GM19035 (cell line): ENCODE measurements around the gene VCP.

Experiments used
- ATAC-seq: cut with Tn5 transposase; IDR thresholded peaks from one replicate; pipeline ENCODE4 v1.9.1; 2021; ENCODE audit not compliant: unreplicated experiment

VCP gene

DNA sequence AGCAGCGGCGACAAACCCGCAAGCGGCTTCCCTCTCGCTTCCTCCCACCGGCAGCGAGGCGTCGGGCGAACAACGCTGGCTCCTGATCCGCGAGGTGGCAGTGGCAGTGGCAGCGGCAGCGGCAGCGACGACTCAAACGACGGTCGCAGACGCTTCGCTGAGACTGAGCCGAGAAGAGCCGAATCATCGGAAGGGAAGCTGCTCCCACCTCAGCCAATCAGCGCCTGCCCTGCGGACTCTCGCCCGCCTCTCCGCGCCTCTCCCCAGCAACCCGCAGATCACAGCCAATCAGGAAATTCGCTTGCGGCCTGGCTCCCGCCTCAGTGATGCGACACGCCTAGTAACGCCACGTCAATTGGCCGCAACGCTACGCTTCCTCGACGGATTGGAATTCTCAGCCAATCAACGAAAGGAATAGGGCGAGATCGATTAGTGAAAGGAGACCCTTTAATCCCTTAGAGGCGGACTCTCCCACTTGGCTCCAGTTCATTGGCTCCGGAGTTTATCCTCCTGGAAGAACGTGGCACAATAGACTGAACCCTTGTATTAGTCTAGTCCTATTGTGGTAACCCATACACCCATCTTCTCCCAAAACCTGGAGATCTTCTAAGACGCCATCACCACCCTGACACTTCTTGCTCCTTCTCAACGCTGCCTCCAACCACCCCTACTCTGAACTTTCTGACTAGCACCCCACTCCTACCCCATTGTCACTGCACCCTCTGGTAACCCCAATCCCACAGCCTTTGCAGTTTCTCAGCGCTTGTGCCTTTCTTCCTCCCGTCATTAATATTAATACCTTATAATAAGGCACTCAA, at the start of gene VCP:
Gene VCP (minus strand): TSS at position 165 of the 818 bp plus-strand sequence. CDS start 272 bp downstream, outside the sequence.
- ATAC-seq, result peak; percentile 83

- peak; percentile 48 for ATAC-seq
These were observed 44.6 kb upstream of the VCP start for GRCh38 chr9:35116898-35117551.

- peak; percentile 1 for ATAC-seq
These were observed 44.1 kb upstream of the VCP start for GRCh38 chr9:35116539-35116897.

GRCh38 chr9:35115680-35116538, 43.5 kb upstream of the VCP start, which contains the start of gene ATOSB:
ATOSB (minus strand) TSS chr9:35115862; CDS start chr9:35108274, 7,588 bp downstream.
- peak; percentile 58 for ATAC-seq

- no peak for ATAC-seq
These were observed 42.6 kb upstream of the VCP start for GRCh38 chr9:35114840-35115628.

DNA sequence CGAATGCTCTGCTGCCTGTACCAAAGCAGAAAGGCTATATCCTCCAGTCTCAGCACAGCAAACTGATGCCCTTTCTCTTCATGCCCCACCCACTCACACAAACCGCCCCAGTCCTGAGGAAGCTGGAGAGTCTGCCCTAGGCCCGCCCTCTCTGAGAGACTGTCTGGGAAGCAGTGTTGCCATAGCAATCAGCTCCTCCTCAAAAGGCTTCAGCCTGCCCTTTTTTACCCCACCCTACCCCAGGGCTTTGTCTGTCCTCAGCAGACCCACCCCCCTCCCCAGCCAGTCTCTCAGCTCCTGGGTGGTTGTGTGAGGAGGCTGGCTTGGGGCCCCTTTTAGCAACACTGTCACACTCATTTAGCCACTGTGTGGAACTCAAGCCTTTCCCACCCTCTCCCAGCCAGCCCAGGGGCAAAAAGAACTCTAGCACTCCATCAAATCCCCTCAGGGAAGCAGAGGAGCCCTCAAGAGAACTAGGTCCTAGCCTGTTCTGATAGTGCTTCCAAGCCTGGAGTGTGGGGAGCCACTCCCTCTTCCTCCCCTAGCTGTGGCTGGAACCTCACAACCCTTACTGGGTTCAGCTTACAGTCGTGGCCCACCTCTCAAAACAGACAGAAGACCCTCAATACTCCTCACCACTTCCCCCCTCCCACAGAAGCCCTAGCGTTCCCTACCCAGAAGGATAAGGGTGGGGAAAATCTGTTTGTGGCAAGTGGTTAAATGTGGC, 41.9 kb upstream of the VCP start:
- ATAC-seq, result no peak

GRCh38 chr9:35112257-35113020, 40.0 kb upstream of the VCP start:
- ATAC-seq, result no peak

GRCh38 chr9:35111001-35111933, 38.8 kb upstream of the VCP start:
- ATAC-seq, result peak; percentile 74

GRCh38 chr9:35110327-35110761, 37.9 kb upstream of the VCP start:
- no peak for ATAC-seq

DNA sequence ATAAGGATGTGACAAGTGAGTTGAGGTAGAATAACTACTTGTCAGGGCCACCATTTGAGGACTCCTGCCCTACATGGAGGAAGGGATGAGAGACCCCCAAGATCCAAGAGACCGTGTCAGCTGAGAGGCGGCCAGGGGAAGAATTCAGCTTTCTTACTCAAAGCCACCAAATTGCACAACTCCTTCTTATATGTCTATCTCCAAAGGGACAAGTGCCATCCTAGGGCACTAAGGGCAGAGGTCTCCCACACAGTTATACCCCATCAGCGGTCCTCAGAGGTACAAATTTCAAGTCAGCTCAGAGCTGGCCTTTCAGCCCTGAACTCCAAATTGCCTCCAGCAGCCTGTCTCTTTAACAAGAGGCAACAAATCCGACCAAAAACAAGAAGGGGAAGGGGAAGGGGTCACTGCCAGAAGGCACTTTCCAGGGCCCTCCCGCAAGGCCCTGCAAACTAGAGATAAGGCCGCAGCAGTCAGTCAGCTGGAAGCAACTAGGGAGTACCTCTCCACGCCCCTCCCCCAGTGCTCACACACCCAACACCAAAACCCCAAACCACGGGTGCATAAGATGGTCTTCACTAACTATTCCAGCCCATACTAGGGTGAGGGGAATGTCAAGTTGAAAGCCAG, 36.6 kb upstream of the VCP start:
- no peak for ATAC-seq

- ATAC-seq, result no peak
These were observed 36.0 kb upstream of the VCP start for GRCh38 chr9:35108461-35108860.

DNA sequence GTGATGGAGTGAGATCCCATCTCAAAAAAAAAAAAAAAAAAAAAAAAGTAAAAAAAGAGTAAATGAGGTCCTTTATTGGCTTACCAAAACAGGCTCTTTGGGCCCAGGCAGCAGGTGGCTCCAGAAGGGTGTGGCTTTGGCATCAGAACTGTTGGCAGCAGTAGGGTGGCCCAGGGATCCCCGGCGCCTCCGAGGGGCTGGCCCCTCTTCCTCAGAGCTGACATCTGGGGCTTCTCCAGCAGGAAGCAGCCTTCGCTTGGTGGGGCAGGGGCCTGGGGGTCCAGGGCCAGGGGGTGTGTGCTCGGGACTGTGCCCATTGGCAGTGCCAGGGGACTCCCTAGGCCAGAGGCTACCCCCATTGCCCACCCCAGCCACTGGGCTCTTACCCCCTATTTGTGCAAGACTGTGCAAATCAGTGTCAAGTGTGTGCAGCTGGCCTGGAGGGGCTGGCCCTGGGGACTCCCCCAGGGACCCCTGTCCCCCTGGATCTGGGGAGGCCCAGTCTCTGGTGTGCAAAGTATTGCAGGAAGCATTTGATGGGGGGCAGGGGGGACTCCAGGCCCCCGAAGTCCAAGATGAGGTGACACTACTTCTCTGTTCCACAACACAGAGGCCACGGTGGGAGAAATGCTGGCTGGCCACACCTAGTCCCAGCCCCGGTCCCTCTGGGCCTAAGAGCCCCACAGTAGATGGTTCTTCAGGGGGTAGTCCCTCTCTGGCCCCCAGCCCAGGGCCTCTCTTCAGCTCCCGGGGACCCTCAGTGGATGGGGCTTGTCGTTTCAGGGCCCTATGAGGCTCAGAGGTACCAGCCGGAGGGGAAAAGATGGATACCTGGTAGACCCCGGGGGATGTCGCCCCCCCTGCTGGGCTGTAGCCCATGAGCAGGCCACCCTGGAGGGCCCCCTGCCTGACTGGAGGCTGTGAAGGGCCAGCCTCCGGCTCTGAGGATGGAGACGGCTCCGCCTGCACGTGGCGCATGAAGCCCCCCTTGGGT, 35.2 kb upstream of the VCP start:
- no peak for ATAC-seq

GRCh38 chr9:35106343-35106730, 33.9 kb upstream of the VCP start:
- no peak for ATAC-seq

DNA sequence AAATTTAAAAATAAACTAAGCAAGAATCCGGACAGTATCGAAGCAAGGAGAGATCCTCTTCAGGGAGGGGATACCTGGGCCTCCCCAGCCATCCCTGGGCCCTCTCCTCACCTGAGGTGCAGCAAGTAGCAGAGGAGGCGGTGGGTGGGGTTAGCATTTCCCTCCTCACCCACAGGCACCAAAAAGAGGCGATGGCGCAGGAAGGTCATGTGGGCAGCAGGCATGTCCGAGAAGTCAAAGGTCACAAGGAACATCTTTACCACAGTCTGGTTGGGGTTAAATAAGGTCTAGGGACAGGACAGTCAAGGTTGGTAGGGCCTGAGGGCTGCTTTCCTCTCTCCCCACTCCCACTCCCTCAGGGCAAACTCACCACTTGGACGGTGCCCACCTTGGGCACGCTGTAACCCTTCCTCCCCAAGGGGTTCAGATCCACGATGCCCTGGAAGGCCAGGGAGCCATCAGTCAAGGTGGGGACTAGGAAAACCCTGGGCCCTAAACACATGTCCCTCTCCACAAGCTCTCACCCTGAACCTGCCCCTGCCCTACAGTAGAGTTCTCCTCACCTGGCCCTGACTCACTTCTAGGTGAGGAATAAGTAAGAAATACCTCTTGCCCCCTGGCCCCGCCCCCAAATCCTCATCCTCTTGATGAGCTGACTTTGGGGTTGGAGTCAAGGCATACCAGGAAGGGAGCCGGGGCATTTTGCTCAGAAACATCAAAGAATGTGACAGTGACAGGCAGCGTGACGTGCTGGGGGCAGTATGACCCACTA, 33.3 kb upstream of the VCP start:
- no peak for ATAC-seq

DNA sequence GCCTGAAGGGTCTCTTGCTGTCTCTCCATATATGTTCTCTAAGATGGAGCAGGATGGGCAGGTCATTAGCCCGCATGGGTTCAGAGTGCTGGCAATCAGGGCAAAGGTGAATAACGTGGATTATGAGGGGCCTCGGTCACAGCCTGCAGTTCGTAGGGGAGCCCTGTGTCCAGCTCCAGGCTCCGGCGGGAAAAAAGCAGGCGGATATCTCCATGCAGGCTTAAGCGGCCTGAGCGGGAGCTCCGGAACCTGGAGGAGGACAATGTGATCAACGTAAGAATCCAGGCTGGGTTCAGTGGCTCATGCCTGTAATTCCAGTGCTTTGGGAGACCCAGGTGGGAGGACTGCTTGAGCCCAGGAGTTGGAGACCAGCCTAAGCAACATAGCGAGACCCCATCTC, 32.7 kb upstream of the VCP start:
- ATAC-seq, result no peak

GRCh38 chr9:35104586-35104985, 32.2 kb upstream of the VCP start:
- no peak for ATAC-seq
